ENCODE data around the gene GRIA1.

Gene GRIA1

GRCh38 chr5:153490118-153491037 lies at the start of gene GRIA1:
GRIA1 (plus strand) TSS chr5:153490670.
- DNase-seq (ENCODE audit: low read depth in 3 of 3), result no peak

GRCh38 chr5:153445875-153446579 lies 44.4 kb upstream of the GRIA1 start:
- DNase-seq (ENCODE audit: low read depth in 3 of 3), result no peak

- DNase-seq (ENCODE audit: low read depth in 3 of 3), result no peak
These were observed 42.9 kb upstream of the GRIA1 start for GRCh38 chr5:153447534-153447933.

- DNase-seq (ENCODE audit: low read depth in 3 of 3), result no peak
These were observed 34.1 kb upstream of the GRIA1 start for GRCh38 chr5:153456354-153456753.

- DNase-seq (ENCODE audit: low read depth in 3 of 3), result no peak
These were observed 33.5 kb upstream of the GRIA1 start for GRCh38 chr5:153456993-153457392.

- DNase-seq (ENCODE audit: low read depth in 3 of 3), result no peak
These were observed 32.2 kb upstream of the GRIA1 start for GRCh38 chr5:153458268-153458667.

- no peak for DNase-seq (ENCODE audit: low read depth in 3 of 3)
These were observed 31.3 kb upstream of the GRIA1 start for GRCh38 chr5:153459051-153459743.

GRCh38 chr5:153460421-153460820 lies 30.0 kb upstream of the GRIA1 start:
- no peak for DNase-seq (ENCODE audit: low read depth in 3 of 3)

- DNase-seq (ENCODE audit: low read depth in 3 of 3), result no peak
These were observed 29.1 kb upstream of the GRIA1 start for GRCh38 chr5:153461341-153461740.

- no peak for DNase-seq (ENCODE audit: low read depth in 3 of 3)
These were observed 26.7 kb upstream of the GRIA1 start for GRCh38 chr5:153463806-153464205.

GRCh38 chr5:153467546-153467945 lies 22.9 kb upstream of the GRIA1 start:
- no peak for DNase-seq (ENCODE audit: low read depth in 3 of 3)

GRCh38 chr5:153469423-153469822 lies 21.0 kb upstream of the GRIA1 start:
- no peak for DNase-seq (ENCODE audit: low read depth in 3 of 3)

GRCh38 chr5:153470736-153471135 lies 19.7 kb upstream of the GRIA1 start:
- DNase-seq (ENCODE audit: low read depth in 3 of 3), result no peak

- no peak for DNase-seq (ENCODE audit: low read depth in 3 of 3)
These were observed 13.7 kb upstream of the GRIA1 start for GRCh38 chr5:153476767-153477166.

GRCh38 chr5:153480401-153480800 lies 10.1 kb upstream of the GRIA1 start:
- DNase-seq (ENCODE audit: low read depth in 3 of 3), result no peak

GRCh38 chr5:153483482-153483881 lies 7.0 kb upstream of the GRIA1 start:
- no peak for DNase-seq (ENCODE audit: low read depth in 3 of 3)

- DNase-seq (ENCODE audit: low read depth in 3 of 3), result no peak
These were observed 4.8 kb upstream of the GRIA1 start for GRCh38 chr5:153485641-153486040.

GRCh38 chr5:153486771-153487170 lies 3.7 kb upstream of the GRIA1 start:
- DNase-seq (ENCODE audit: low read depth in 3 of 3), result no peak

- no peak for DNase-seq (ENCODE audit: low read depth in 3 of 3)
These were observed 859 bp upstream of the GRIA1 start for GRCh38 chr5:153489611-153490010.

GRCh38 chr5:153491038-153491744 lies 721 bp downstream of the GRIA1 start:
- no peak for DNase-seq (ENCODE audit: low read depth in 3 of 3)

- DNase-seq (ENCODE audit: low read depth in 3 of 3), result no peak
These were observed 1.4 kb downstream of the GRIA1 start for GRCh38 chr5:153491856-153492255.

GRCh38 chr5:153496835-153497234 lies 6.4 kb downstream of the GRIA1 start:
- DNase-seq (ENCODE audit: low read depth in 3 of 3), result no peak

All from stimulated activated CD4-positive, alpha-beta T cell treated with anti-CD3 and anti-CD28 coated beads, TNF-alpha, amount 100 ng/mL, for 4 hours (primary cell).